Glutamatergic neuron (in vitro differentiated cells): ENCODE data around the gene PXN. TPM values are rescaled to one million over a fixed set of nuclear protein-coding genes. Genes with fewer than 3 reads are reported as not detected.

ENCODE experiments used
- DNase-seq: peaks from one replicate; pipeline ENCODE4 v3.0.0; 2022
- H3K27ac Mint-ChIP-seq: one replicate; pipeline ENCODE4 v1.8.0; 2020; ENCODE audit warnings: mild to moderate bottlenecking, mixed read lengths, inconsistent platforms; ENCODE audit not compliant: unreplicated experiment
- H3K27me3 Mint-ChIP-seq: one replicate; pipeline ENCODE4 v1.8.0; 2020; ENCODE audit warnings: mild to moderate bottlenecking, moderate library complexity, mixed read lengths, inconsistent platforms; ENCODE audit not compliant: unreplicated experiment
- H3K36me3 Mint-ChIP-seq: one replicate; pipeline ENCODE4 v1.8.0; 2020; ENCODE audit warnings: mild to moderate bottlenecking, mixed read lengths, inconsistent platforms; ENCODE audit not compliant: unreplicated experiment
- H3K4me1 Mint-ChIP-seq: one replicate; pipeline ENCODE4 v1.8.0; 2020; ENCODE audit warnings: mild to moderate bottlenecking, low read depth, mixed read lengths, inconsistent platforms; ENCODE audit not compliant: unreplicated experiment
- H3K4me3 Mint-ChIP-seq: one replicate; pipeline ENCODE4 v1.8.0; 2020; ENCODE audit warnings: mild to moderate bottlenecking, mixed read lengths, inconsistent platforms; ENCODE audit not compliant: unreplicated experiment
- H3K9me3 Mint-ChIP-seq: one replicate; pipeline ENCODE4 v1.8.0; 2020; ENCODE audit warnings: mild to moderate bottlenecking, moderate library complexity, mixed read lengths, inconsistent platforms; ENCODE audit not compliant: unreplicated experiment
- CTCF ChIP-seq: fragments of 200-600 bp; sonication (generic); IDR thresholded peaks from one replicate; pipeline ENCODE4 v1.5.0; 2021; ENCODE audit not compliant: partially characterized antibody, unreplicated experiment
- total RNA-seq: library from RNA; stranded (reverse); fragmentation: NEBNext Ultra II Directional; extraction: Animal tissue kit (Norgen Biotek cat#: 25700); gene quantifications from one replicate; pipeline ENCODE4 v1.2.1, GENCODE V29; 2021; ENCODE audit not compliant: unreplicated experiment

Gene PXN
- total RNA-seq, 1 donor from 2014 or later: 39.5 TPM

- H3K27ac Mint-ChIP-seq: no peak overlapping the region
- no peak for DNase-seq
- peaks cover 9% of the 10 kb centered on the region for H3K9me3 Mint-ChIP-seq
- no peak for TF ChIP-seq CTCF
- H3K27me3 Mint-ChIP-seq: no peaks in the 10 kb centered on the region
- peaks cover 1% of the 10 kb centered on the region for H3K4me1 Mint-ChIP-seq
- H3K4me3 Mint-ChIP-seq: no peak overlapping the region
- H3K36me3 Mint-ChIP-seq: peaks cover 4% of the 10 kb centered on the region
These were observed 17.8 kb upstream of the PXN start for GRCh38 chr12:120283318-120283717.

DNA sequence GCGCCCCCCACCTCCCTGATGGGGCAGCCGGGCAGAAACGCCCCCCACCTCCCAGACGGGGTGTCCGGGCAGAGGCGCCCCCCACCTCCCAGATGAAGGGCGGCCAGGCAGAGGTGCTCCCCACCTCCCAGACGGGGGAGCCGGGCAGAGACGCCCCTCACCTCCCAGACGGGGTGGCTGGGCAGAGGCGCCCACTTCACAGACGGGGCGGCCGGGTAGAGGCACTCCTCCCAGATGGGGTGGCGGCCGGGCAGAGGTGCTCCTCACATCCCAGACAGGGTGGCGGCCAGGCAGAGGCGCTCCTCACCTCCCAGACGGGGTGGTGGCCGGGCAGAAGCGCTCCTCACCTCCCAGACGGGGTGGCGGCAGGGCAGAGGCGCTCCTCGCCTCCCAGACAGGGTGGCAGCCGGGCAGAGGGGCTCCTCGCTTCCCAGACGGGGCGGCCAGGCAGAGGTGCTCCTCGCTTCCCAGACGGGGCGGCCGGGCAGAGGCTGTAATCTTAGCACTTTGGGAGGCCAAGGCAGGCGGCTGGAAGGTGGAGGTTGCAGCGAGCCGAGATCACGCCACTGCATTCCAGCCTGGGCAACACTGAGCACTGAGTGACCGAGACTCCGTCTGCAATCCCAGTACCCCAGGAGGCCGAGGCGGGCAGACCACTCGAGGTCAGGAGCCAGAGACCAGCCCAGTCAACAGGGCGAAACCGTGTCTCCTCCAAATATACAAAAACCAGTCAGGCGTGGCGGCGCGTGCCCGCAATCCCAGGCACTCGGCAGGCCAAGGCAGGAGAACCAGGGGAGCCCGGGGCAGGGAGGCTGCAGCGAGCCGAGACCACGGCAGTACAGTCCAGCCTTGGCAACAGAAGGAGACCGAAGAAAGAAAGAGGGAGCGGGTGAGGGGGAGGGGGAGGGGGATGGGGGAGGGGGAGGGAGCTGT is 12.9 kb upstream of the PXN start:
- Mint-ChIP-seq H3K27ac (no peak overlapping the region), H3K4me1 (no peaks in the 10 kb centered on the region), H3K36me3 (peaks cover 4% of the 10 kb centered on the region), H3K27me3 (no peaks in the 10 kb centered on the region), H3K4me3 (no peak overlapping the region), H3K9me3 (peaks cover 9% of the 10 kb centered on the region)
- no peak for TF ChIP-seq CTCF
- no peak for DNase-seq

DNA sequence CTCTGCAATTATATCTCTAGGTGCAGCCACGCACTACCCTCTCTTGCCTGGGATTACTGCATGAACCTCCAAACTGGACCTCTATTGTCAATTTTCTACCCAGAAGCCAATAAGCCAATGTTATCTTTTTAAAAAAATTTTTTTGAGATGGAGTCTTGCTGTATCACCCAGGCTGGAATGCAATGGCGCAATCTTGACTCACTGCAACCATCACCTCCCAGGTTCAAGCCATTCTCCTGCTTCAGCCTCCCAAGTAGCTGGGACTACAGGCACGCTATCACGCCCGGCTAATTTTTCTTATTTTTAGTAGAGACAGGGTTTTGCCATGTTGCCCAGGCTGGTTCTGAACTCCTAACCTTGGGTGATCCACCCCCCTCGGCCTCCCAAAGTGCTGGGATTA is 11.2 kb upstream of the PXN start:
- H3K4me3 Mint-ChIP-seq: no peak overlapping the region
- no peaks in the 10 kb centered on the region for H3K27me3 Mint-ChIP-seq
- peaks cover 8% of the 10 kb centered on the region for H3K9me3 Mint-ChIP-seq
- no peak for TF ChIP-seq CTCF
- no peaks in the 10 kb centered on the region for H3K4me1 Mint-ChIP-seq
- no peak overlapping the region for H3K27ac Mint-ChIP-seq
- no peak for DNase-seq
- peaks cover 4% of the 10 kb centered on the region for H3K36me3 Mint-ChIP-seq

- Mint-ChIP-seq H3K36me3 (no peaks in the 10 kb centered on the region), H3K27ac (no peak overlapping the region), H3K9me3 (peaks cover 4% of the 10 kb centered on the region), H3K27me3 (peaks cover 7% of the 10 kb centered on the region), H3K4me1 (peaks cover 12% of the 10 kb centered on the region), H3K4me3 (no peak overlapping the region)
- TF ChIP-seq CTCF: no peak
- DNase-seq: no peak
These were observed 2.2 kb upstream of the PXN start for GRCh38 chr12:120267736-120268135.

- no peak overlapping the region for H3K27ac Mint-ChIP-seq
- DNase-seq: no peak
- no peaks in the 10 kb centered on the region for H3K36me3 Mint-ChIP-seq
- H3K4me3 Mint-ChIP-seq: peak overlapping the region; percentile 84
- H3K9me3 Mint-ChIP-seq: peaks cover 4% of the 10 kb centered on the region
- peaks cover 17% of the 10 kb centered on the region for H3K4me1 Mint-ChIP-seq
- peaks cover 10% of the 10 kb centered on the region for H3K27me3 Mint-ChIP-seq
- no peak for TF ChIP-seq CTCF
These were observed 795 bp upstream of the PXN start for GRCh38 chr12:120266180-120266870.
